Kidney (tissue), 14 donors: Measurements from ENCODE around the gene ERICH4. TPM values are rescaled to one million over a fixed set of nuclear protein-coding genes. Genes with fewer than 3 reads are reported as not detected.

Experiments
- DNase-seq, 5 donors: peaks; one replicate each; pipeline ENCODE4 v3.0.0-alpha.2; 2013 to 2020
- FAIRE-seq: peaks from 2 replicates; lab custom pipeline; 2012; peaks lifted over from hg19 to GRCh38; lab: Jason Lieb, UNC
- H3K27ac ChIP-seq, 2 donors: one replicate each; pipeline ENCODE4 v1.7.0; 2013; ENCODE audit warnings: low read depth in 2 of 2, low read length in 2 of 2, inconsistent platforms in 1 of 2
- H3K27me3 ChIP-seq: one replicate; pipeline ENCODE4 v1.7.1; 2013; ENCODE audit warnings: low read length, inconsistent platforms; ENCODE audit not compliant: control insufficient read depth, insufficient read depth
- H3K36me3 ChIP-seq, 3 donors: one replicate each; pipeline versions ENCODE4 v1.7.0 to v1.7.1; 2013; ENCODE audit warnings: low read length in 3 of 3, control low read depth in 1 of 3, inconsistent platforms in 1 of 3; ENCODE audit not compliant: insufficient read depth in 3 of 3, control insufficient read depth in 2 of 3
- H3K4me1 ChIP-seq, 3 donors: one replicate each; pipeline versions ENCODE4 v1.7.0 to v1.7.1; 2013; ENCODE audit warnings: low read length in 3 of 3, inconsistent platforms in 1 of 3, low read depth in 1 of 3; ENCODE audit not compliant: control insufficient read depth in 2 of 3, insufficient read depth in 2 of 3
- H3K4me3 ChIP-seq, 3 donors: one replicate each; pipeline versions ENCODE4 v1.7.0 to v1.8.1; 2013; ENCODE audit warnings: low read length in 3 of 3, control low read depth in 1 of 3, inconsistent platforms in 1 of 3
- H3K9ac ChIP-seq, 3 donors: one replicate each; pipeline versions ENCODE4 v1.7.0 to v1.7.1; 2013; ENCODE audit warnings: low read length in 3 of 3, control low read depth in 1 of 3, inconsistent platforms in 1 of 3
- H3K9me3 ChIP-seq, 3 donors: one replicate each; pipeline versions ENCODE4 v1.7.0 to v1.7.1; 2013; ENCODE audit warnings: low read length in 3 of 3, control low read depth in 1 of 3, inconsistent platforms in 1 of 3; ENCODE audit not compliant: control insufficient read depth in 2 of 3, insufficient read depth in 1 of 3
- CTCF ChIP-seq: IDR thresholded peaks from 3 replicates; pipeline ENCODE4 v1.5.1; 2012; ENCODE audit warnings: mild to moderate bottlenecking, moderate library complexity, borderline replicate concordance; ENCODE audit not compliant: insufficient read depth; ENCODE audit errors: extremely low read depth
- intact Hi-C: fragments of 100-400 bp; cut with DNase I; formaldehyde crosslinking; loops from one replicate; pipeline ENCODE4 v1.11.1; 2022
- polyA plus RNA-seq: library from polyadenylated mRNA; stranded (reverse); fragments of 350-450 nt; fragmentation: Illumina TruSeq; extraction: RNeasy Lipid Tissue Mini Kit (QIAGEN cat#74804); gene quantifications from one replicate; pipeline ENCODE4 v1.2.3, GENCODE V29; 2014; ENCODE audit warnings: low read depth, low replicate concordance; ENCODE audit not compliant: insufficient read depth
- total RNA-seq: library from RNA; stranded (reverse); fragmentation: NEBNext Ultra II Directional; extraction: Animal tissue kit (Norgen Biotek cat#: 25700); gene quantifications from one replicate; pipeline ENCODE4 v1.2.1, GENCODE V29; 2021
- donor health status: control.
- donor health status: control.
- donor health status: control.
- donor health status: control.
- donor health status: control.
- donor health status: DM: yes; HTN: yes; CAD: no.
- donor health status: Normal renal cell carcinoma (clear cell type).

The ERICH4 gene
- total and polyA plus RNA-seq, 2 donors from 2014 or later: 23.1 TPM; not detected in 1

DNA sequence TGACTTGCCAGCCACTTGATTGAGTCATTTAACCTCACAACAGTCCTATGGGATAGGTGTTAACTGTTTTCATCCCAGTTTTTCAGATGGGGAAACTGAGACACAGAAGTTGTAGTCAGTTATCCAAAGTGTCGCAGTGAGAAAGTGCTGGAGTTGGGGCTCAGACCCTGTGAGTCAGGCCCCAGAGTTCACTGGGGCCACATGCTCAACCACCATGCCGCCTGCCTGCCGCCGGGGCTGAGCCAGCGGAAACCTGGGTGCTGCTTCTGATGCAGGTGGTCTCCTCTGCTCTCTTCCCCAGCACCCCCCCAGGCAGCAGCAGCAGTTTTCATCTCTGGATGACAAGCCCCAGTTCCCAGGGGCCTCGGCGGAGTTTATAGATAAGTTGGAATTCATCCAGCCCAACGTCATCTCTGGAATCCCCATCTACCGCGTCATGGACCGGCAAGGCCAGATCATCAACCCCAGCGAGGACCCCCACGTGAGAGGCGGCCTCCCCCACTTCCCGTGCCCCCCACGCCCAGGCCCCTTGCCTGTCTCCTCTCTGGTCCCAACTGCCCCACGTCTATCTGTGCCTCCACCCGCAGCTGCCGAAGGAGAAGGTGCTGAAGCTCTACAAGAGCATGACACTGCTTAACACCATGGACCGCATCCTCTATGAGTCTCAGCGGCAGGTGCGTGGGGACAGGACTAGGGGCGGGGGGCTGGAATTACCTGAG, 32.5 kb upstream of the ERICH4 start:
- H3K27ac ChIP-seq: peak overlapping the region in 1 of 2 donors; percentile 63
- FAIRE-seq: no peak
- no peak overlapping the region for H3K9ac ChIP-seq
- H3K9me3 ChIP-seq: no peaks in the 10 kb centered on the region
- intact Hi-C loops: no loop called here
- peaks cover 0 to 8% (median 0%) of the 10 kb centered on the region in 3 donors for H3K4me1 ChIP-seq
- peaks cover 0 to 29% (median 15%) of the 10 kb centered on the region in 3 donors for H3K36me3 ChIP-seq
- no peaks in the 10 kb centered on the region for H3K27me3 ChIP-seq
- DNase-seq: no peak
- TF ChIP-seq CTCF: no peak
- no peak overlapping the region for H3K4me3 ChIP-seq

- H3K36me3 ChIP-seq: peaks cover 0 to 31% (median 18%) of the 10 kb centered on the region in 3 donors
These were observed 31.6 kb upstream of the ERICH4 start for GRCh38 chr19:41411100-41411967.

GRCh38 chr19:41411968-41412265, 31.0 kb upstream of the ERICH4 start:
- DNase-seq (peak in 1 of 5 donors; percentile 51), FAIRE-seq (no peak)
- H3K4me1 ChIP-seq: peaks cover 0 to 8% (median 0%) of the 10 kb centered on the region in 3 donors
- intact Hi-C loops: no loop called here
- no peaks in the 10 kb centered on the region for H3K9me3 ChIP-seq
- TF ChIP-seq CTCF: no peak
- no peak overlapping the region for H3K9ac ChIP-seq
- H3K4me3 ChIP-seq: no peak overlapping the region
- no peak overlapping the region for H3K27ac ChIP-seq
- no peaks in the 10 kb centered on the region for H3K27me3 ChIP-seq
- peaks cover 0 to 35% (median 18%) of the 10 kb centered on the region in 3 donors for H3K36me3 ChIP-seq

More at GRCh38 chr19:41411100-41411967, 31.6 kb upstream of the ERICH4 start:
- H3K4me3 ChIP-seq: no peak overlapping the region
- no peak for FAIRE-seq
- TF ChIP-seq CTCF: no peak
- H3K4me1 ChIP-seq: peaks cover 0 to 8% (median 0%) of the 10 kb centered on the region in 3 donors
- no peaks in the 10 kb centered on the region for H3K27me3 ChIP-seq
- no peak for DNase-seq
- H3K27ac ChIP-seq: no peak overlapping the region
- no peaks in the 10 kb centered on the region for H3K9me3 ChIP-seq
- intact Hi-C loops: no loop called here
- no peak overlapping the region for H3K9ac ChIP-seq
